Neural cell (in vitro differentiated cells): ENCODE measurements around the gene ARRB1. TPM values are rescaled to one million over a fixed set of nuclear protein-coding genes. Genes with fewer than 3 reads are reported as not detected.

Experiments used
- H2AFZ ChIP-seq: fragments of 200-600, 300-800 bp; sonication (generic), shearing (Covaris generic); 2 replicates; pipeline ENCODE4 v1.6.0; 2014; ENCODE audit warnings: low read depth, mild to moderate bottlenecking, antibody characterized with exemption, low read length, moderate library complexity
- H3F3A ChIP-seq: fragments of 200-600 bp; shearing (Covaris generic); 2 replicates; pipeline ENCODE4 v1.6.1; 2016; ENCODE audit warnings: mild to moderate bottlenecking, moderate library complexity, mixed read lengths, antibody characterized with exemption, low read length; ENCODE audit not compliant: insufficient read depth, poor library complexity, severe bottlenecking
- H3K27ac ChIP-seq: fragments of 200-600, 300-800 bp; sonication (generic), shearing (Covaris generic); 2 replicates; pipeline ENCODE4 v1.5.1; 2014; ENCODE audit warnings: mild to moderate bottlenecking, low read length, moderate library complexity
- H3K27me3 ChIP-seq: fragments of 300-800, 200-600 bp; sonication (generic), shearing (Covaris generic); 2 replicates; pipeline ENCODE4 v1.6.0; 2014; ENCODE audit warnings: mild to moderate bottlenecking, low read depth, low read length, moderate library complexity; ENCODE audit not compliant: insufficient read depth
- H3K36me3 ChIP-seq: fragments of 300-800, 200-600 bp; sonication (generic), shearing (Covaris generic); 2 replicates; pipeline ENCODE4 v1.5.1; 2014; ENCODE audit warnings: mild to moderate bottlenecking, antibody characterized with exemption, low read length, moderate library complexity; ENCODE audit not compliant: insufficient read depth
- H3K4me2 ChIP-seq: fragments of 300-800, 200-600 bp; sonication (generic), shearing (Covaris generic); 2 replicates; pipeline ENCODE4 v1.6.0; 2014; ENCODE audit warnings: mild to moderate bottlenecking, low read length
- H3K4me3 ChIP-seq: fragments of 300-800, 200-600 bp; sonication (generic), shearing (Covaris generic); 2 replicates; pipeline ENCODE4 v1.5.1; 2014; ENCODE audit warnings: mild to moderate bottlenecking, low read length, moderate library complexity
- H3K79me2 ChIP-seq: fragments of 200-600 bp; shearing (Covaris generic); replicated peaks from 2 replicates; pipeline ENCODE4 v1.6.0; 2014; ENCODE audit warnings: mild to moderate bottlenecking, low read length, moderate library complexity; ENCODE audit not compliant: insufficient read depth
- H3K9ac ChIP-seq: fragments of 300-800, 200-600 bp; sonication (generic), shearing (Covaris generic); 2 replicates; pipeline ENCODE4 v1.6.1; 2016; ENCODE audit warnings: mild to moderate bottlenecking, low read length, mixed read lengths
- H3K9me2 ChIP-seq: fragments of 200-600 bp; shearing (Covaris generic); 2 replicates; pipeline ENCODE4 v1.6.1; 2016; ENCODE audit warnings: mild to moderate bottlenecking, low read length, mixed read lengths; ENCODE audit not compliant: insufficient read depth
- H3K9me3 ChIP-seq: fragments of 200-600, 300-800 bp; sonication (generic), shearing (Covaris generic); 2 replicates; pipeline ENCODE4 v1.6.1; 2016; ENCODE audit warnings: mild to moderate bottlenecking, mixed run types, low read length, moderate library complexity, mixed read lengths
- H4K20me1 ChIP-seq: fragments of 200-600 bp; shearing (Covaris generic); 2 replicates; pipeline ENCODE4 v1.6.1; 2016; ENCODE audit warnings: mild to moderate bottlenecking, mixed run types; ENCODE audit not compliant: insufficient read depth
- EP300 ChIP-seq: fragments of 450-650 bp; conservative IDR thresholded peaks from 2 replicates; pipeline ENCODE4 v1.6.1; 2014; ENCODE audit warnings: antibody characterized with exemption, mild to moderate bottlenecking, moderate library complexity; ENCODE audit not compliant: poor library complexity, severe bottlenecking
- EZH2 ChIP-seq: fragments of 200-600, 300-800 bp; shearing (Covaris generic), sonication (generic); IDR thresholded peaks from 2 replicates; pipeline ENCODE4 v1.6.1; 2014; ENCODE audit warnings: antibody characterized with exemption, low read length, borderline replicate concordance, mild to moderate bottlenecking; ENCODE audit not compliant: insufficient read depth, poor library complexity, severe bottlenecking
- MXI1 ChIP-seq: fragments of 450-650 bp; conservative IDR thresholded peaks from 2 replicates; pipeline ENCODE4 v1.6.1; 2014; ENCODE audit warnings: antibody characterized with exemption, mild to moderate bottlenecking; ENCODE audit not compliant: poor library complexity, severe bottlenecking
- POLR2AphosphoS5 ChIP-seq: IDR thresholded peaks from 2 replicates; pipeline ENCODE4 v1.6.1; 2012
- RAD21 ChIP-seq: fragments of 450-650 bp; conservative IDR thresholded peaks from 2 replicates; pipeline ENCODE4 v1.6.1; 2014; ENCODE audit warnings: antibody characterized with exemption, mild to moderate bottlenecking, moderate library complexity
- SMC3 ChIP-seq: fragments of 450-650 bp; conservative IDR thresholded peaks from 2 replicates; pipeline ENCODE4 v1.6.1; 2014; ENCODE audit warnings: antibody characterized with exemption, mild to moderate bottlenecking, moderate library complexity; ENCODE audit not compliant: poor library complexity
- TAF1 ChIP-seq: IDR thresholded peaks from 2 replicates; pipeline ENCODE4 v1.6.1; 2012; ENCODE audit warnings: low read depth
- polyA plus RNA-seq: library from polyadenylated mRNA; depleted of rRNA; stranded (reverse); fragments of >200 nt; gene quantifications from 2 replicates; pipeline ENCODE4 v1.2.3, GENCODE V29; 2014
- TF ChIP-seq, protein P1 (sequence below): fragments of 450-650 bp; IDR thresholded peaks from 2 replicates; pipeline ENCODE4 v1.5.1; 2014; ENCODE audit warnings: antibody characterized with exemption, mild to moderate bottlenecking, moderate library complexity; ENCODE audit not compliant: poor library complexity, severe bottlenecking
- TF ChIP-seq, protein P2 (sequence below): IDR thresholded peaks from 2 replicates; pipeline ENCODE4 v1.6.1; 2012; ENCODE audit warnings: borderline replicate concordance

ARRB1 gene
- polyA plus RNA-seq, 1 donor from 2014 or later, result 5.7 TPM

DNA sequence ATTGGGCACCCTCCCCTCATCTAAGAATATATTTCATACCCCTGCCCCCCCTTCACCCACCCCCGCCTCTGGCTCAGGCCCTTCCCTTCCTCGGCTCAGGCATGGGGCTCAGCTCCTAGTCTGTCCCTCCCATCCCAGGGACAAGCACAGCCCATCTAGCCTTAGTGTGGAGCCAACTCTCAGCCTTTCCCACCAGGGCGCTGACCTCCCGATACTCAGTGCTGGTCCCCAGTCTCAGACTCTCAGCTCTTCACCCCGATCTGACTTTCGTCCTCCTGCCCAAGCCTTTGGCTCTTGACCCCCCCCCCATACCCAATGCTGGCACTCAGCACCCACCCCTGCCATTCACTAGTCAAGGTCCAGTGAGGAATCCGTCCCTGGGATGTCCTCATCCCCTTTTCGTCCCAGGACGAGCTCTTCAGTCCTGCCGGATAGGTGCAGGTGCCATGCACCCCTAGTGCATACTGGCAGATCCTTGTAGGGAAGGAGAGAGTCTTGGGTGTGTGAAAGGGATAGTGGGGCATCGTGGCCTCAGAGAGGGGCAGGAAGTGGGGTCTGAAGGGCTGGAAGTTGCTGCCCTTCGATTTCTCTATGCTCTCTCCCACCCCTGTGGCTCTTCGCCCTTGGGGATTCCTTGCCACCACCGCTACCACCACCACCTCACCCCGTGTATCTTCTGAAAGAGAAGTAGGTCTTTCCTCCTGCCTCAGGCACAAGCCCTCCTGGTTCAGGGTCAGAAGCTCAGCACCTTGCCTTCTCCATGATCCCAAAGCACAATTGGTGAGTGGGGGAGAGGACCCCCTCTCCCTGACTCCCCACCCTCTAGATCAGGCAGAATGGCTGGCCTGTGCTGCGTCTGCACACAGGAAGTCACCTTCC is 108.5 kb downstream of the ARRB1 start:
- no peak overlapping the region for H2AFZ ChIP-seq
- H3K4me2 ChIP-seq, result no peak overlapping the region
- no peak overlapping the region for H3K27ac ChIP-seq
- no peaks in the 10 kb centered on the region for H3K9me2 ChIP-seq
- no peak for TF ChIP-seq EZH2
- TF ChIP-seq POLR2AphosphoS5, result no peak
- no peak for TF ChIP-seq TAF1
- TF ChIP-seq EP300, result no peak
- no peak for TF ChIP-seq MXI1
- TF ChIP-seq SMC3, result no peak
- TF ChIP-seq, protein P1, sequence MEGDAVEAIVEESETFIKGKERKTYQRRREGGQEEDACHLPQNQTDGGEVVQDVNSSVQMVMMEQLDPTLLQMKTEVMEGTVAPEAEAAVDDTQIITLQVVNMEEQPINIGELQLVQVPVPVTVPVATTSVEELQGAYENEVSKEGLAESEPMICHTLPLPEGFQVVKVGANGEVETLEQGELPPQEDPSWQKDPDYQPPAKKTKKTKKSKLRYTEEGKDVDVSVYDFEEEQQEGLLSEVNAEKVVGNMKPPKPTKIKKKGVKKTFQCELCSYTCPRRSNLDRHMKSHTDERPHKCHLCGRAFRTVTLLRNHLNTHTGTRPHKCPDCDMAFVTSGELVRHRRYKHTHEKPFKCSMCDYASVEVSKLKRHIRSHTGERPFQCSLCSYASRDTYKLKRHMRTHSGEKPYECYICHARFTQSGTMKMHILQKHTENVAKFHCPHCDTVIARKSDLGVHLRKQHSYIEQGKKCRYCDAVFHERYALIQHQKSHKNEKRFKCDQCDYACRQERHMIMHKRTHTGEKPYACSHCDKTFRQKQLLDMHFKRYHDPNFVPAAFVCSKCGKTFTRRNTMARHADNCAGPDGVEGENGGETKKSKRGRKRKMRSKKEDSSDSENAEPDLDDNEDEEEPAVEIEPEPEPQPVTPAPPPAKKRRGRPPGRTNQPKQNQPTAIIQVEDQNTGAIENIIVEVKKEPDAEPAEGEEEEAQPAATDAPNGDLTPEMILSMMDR, result no peak
- H3K4me3 ChIP-seq, result peak overlapping the region; percentile 64
- no peaks in the 10 kb centered on the region for H4K20me1 ChIP-seq
- H3K36me3 ChIP-seq, result no peaks in the 10 kb centered on the region
- no peaks in the 10 kb centered on the region for H3K9me3 ChIP-seq
- H3K27me3 ChIP-seq, result peaks cover 47% of the 10 kb centered on the region
- no peak overlapping the region for H3K9ac ChIP-seq
- H3K79me2 ChIP-seq, result no peaks in the 10 kb centered on the region
- no peaks in the 10 kb centered on the region for H3F3A ChIP-seq

DNA sequence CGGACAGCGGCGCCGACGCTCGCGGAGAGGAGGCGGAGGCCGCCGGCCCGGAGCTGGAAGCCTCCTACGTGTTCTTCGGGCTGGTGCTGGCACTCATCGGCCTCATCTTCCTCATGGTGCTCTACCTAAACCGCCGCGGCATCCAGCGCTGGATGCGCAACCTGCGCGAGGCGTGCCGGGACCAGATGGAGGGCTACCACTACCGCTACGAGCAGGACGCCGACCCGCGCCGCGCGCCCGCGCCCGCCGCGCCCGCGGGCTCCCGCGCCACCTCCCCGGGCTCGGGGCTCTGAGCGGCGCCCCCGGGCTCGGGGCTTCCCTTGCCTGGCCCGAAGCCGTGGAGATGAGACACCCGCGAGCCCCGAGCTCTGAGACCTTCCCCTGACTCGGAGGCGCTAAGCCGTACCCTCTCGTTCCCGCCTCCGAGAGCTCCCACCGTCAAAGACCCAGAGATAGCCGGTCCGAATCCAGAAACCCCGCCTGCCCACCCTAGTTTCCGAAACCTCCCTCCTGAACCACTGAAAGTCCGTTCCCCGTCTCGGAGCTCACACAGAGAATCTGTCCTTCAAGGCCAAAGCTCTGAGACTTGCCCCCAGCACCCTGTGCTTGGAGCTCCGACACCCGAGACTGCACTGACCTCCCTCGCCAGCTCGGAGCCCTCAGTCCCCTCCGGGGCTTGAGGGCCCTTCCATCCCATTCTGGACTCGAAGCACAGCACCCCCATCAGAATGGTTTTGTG is 109.4 kb downstream of the ARRB1 start:
- H3K9me3 ChIP-seq, result no peaks in the 10 kb centered on the region
- peak overlapping the region; percentile 74 for H3K9ac ChIP-seq
- H3K27ac ChIP-seq, result no peak overlapping the region
- peak overlapping the region; percentile 64 for H3K4me3 ChIP-seq
- H3K9me2 ChIP-seq, result no peaks in the 10 kb centered on the region
- no peaks in the 10 kb centered on the region for H4K20me1 ChIP-seq
- peak overlapping the region; percentile 45 for H2AFZ ChIP-seq
- H3F3A ChIP-seq, result no peaks in the 10 kb centered on the region
- peaks cover 47% of the 10 kb centered on the region for H3K27me3 ChIP-seq
- no peaks in the 10 kb centered on the region for H3K79me2 ChIP-seq
- H3K36me3 ChIP-seq, result no peaks in the 10 kb centered on the region
- peak; percentile 24 for TF ChIP-seq RAD21
- no peak for TF ChIP-seq POLR2AphosphoS5
- no peak for TF ChIP-seq EP300
- peak; percentile 53 for TF ChIP-seq SMC3
- TF ChIP-seq MXI1, result no peak
- TF ChIP-seq, protein P2, sequence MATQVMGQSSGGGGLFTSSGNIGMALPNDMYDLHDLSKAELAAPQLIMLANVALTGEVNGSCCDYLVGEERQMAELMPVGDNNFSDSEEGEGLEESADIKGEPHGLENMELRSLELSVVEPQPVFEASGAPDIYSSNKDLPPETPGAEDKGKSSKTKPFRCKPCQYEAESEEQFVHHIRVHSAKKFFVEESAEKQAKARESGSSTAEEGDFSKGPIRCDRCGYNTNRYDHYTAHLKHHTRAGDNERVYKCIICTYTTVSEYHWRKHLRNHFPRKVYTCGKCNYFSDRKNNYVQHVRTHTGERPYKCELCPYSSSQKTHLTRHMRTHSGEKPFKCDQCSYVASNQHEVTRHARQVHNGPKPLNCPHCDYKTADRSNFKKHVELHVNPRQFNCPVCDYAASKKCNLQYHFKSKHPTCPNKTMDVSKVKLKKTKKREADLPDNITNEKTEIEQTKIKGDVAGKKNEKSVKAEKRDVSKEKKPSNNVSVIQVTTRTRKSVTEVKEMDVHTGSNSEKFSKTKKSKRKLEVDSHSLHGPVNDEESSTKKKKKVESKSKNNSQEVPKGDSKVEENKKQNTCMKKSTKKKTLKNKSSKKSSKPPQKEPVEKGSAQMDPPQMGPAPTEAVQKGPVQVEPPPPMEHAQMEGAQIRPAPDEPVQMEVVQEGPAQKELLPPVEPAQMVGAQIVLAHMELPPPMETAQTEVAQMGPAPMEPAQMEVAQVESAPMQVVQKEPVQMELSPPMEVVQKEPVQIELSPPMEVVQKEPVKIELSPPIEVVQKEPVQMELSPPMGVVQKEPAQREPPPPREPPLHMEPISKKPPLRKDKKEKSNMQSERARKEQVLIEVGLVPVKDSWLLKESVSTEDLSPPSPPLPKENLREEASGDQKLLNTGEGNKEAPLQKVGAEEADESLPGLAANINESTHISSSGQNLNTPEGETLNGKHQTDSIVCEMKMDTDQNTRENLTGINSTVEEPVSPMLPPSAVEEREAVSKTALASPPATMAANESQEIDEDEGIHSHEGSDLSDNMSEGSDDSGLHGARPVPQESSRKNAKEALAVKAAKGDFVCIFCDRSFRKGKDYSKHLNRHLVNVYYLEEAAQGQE, result peak; percentile 20
- TF ChIP-seq EZH2, result no peak
- TF ChIP-seq, protein P1, result no peak
- TF ChIP-seq TAF1, result no peak
- H3K4me2 ChIP-seq, result no peak overlapping the region
